Body of pancreas (tissue), 4 donors: ENCODE measurements around the gene NF2. TPM values are rescaled to one million over a fixed set of nuclear protein-coding genes. Genes with fewer than 3 reads are reported as not detected.

Source experiments
- ATAC-seq: fragments of 150-250 bp; one replicate; pipeline ENCODE4 v1.9.1; 2016
- DNase-seq, 4 donors: peaks; one replicate each; pipeline ENCODE4 v3.0.0-alpha.2; 2019
- H3K27ac ChIP-seq, 4 donors: fragments of 200-600 bp; sonication (generic); 1 replicate in 3 of 4; 2 replicates in 1 of 4; pipeline versions ENCODE4 v1.5.1 to v1.6.1; 2016 to 2019; ENCODE audit warnings: mild to moderate bottlenecking in 1 of 4, mixed read lengths in 1 of 4, moderate library complexity in 1 of 4
- H3K27me3 ChIP-seq, 2 donors: fragments of 200-600 bp; sonication (generic); one replicate each; pipeline ENCODE4 v1.6.0; 2016; ENCODE audit warnings: mild to moderate bottlenecking in 1 of 2
- H3K36me3 ChIP-seq, 2 donors: fragments of 200-600 bp; sonication (generic); replicated peaks in 1 of 2; 2 replicates each; pipeline ENCODE4 v1.5.1; 2016; ENCODE audit warnings: low read depth in 2 of 2; ENCODE audit not compliant: insufficient read depth in 1 of 2
- H3K4me1 ChIP-seq: fragments of 200-600 bp; sonication (generic); one replicate; pipeline ENCODE4 v1.6.0; 2016
- H3K4me3 ChIP-seq, 2 donors: fragments of 200-600 bp; sonication (generic); 1 replicate in 1 of 2; 2 replicates in 1 of 2; pipeline ENCODE4 v1.5.1; 2016 to 2019
- H3K9me3 ChIP-seq, 3 donors: fragments of 200-600 bp; sonication (generic); 1 replicate in 2 of 3; 2 replicates in 1 of 3; pipeline ENCODE4 v1.5.1; 2016
- CTCF ChIP-seq, 7 experiments: fragments of 450-650 bp in 4 of 7; fragments of 200-600 bp in 3 of 7; sonication (generic) in 3 of 7; IDR thresholded peaks; one replicate each; pipeline ENCODE4 v1.5.1; 2016 to 2019; ENCODE audit warnings: antibody characterized with exemption in 7 of 7
- POLR2A ChIP-seq, 3 donors: fragments of 450-650 bp; IDR thresholded peaks; one replicate each; pipeline ENCODE4 v1.6.1; 2016; ENCODE audit warnings: antibody characterized with exemption in 3 of 3, mild to moderate bottlenecking in 2 of 3
- WGBS, 2 donors: methylation state at CpG; one replicate each; pipeline ENCODE4 v1.1.5; 2017; 5-methylcytosine and 5-hydroxymethylcytosine counted together
- intact Hi-C: fragments of 100-400 bp; cut with DNase I; formaldehyde crosslinking; loops from one replicate; pipeline ENCODE4 v1.15.1; 2023
- total RNA-seq, 2 donors: library from RNA; depleted of rRNA; stranded (reverse); fragments of >200 nt; gene quantifications; one replicate each; pipeline ENCODE4 v1.1.0, GENCODE V29; 2016

Gene NF2
- total RNA-seq, 2 donors from 2014 or later = 21.4 to 26.5 TPM

- no peak for ATAC-seq
- Histone ChIP-seq H3K36me3 (no peaks in the 10 kb centered on the region), H3K27me3 (no peaks in the 10 kb centered on the region), H3K4me1 (peaks cover 30% of the 10 kb centered on the region), H3K4me3 (no peak overlapping the region), H3K27ac (no peak overlapping the region), H3K9me3 (no peaks in the 10 kb centered on the region)
- intact Hi-C loops = no loop called here
- no peak for DNase-seq
- WGBS, 2 donors = 72 to 84% methylated on average over 5 to 6 of the region's 7 CpGs
- TF ChIP-seq POLR2A (IDR thresholded peaks at IDR 0.05) (no peak), CTCF (IDR thresholded peaks at IDR 0.05) (no peak)
Measured at GRCh38 chr22:29705651-29706050, 102.2 kb downstream of the NF2 start.

- TF ChIP-seq POLR2A (IDR thresholded peaks at IDR 0.05) (no peak), CTCF (IDR thresholded peaks at IDR 0.05) (no peak)
- no peak for ATAC-seq
- intact Hi-C loops = no loop called here
- no peaks in the 10 kb centered on the region for H3K9me3 ChIP-seq
- no peak overlapping the region for H3K27ac ChIP-seq
- no peaks in the 10 kb centered on the region for H3K27me3 ChIP-seq
- DNase-seq = no peak
- H3K36me3 ChIP-seq = no peaks in the 10 kb centered on the region
- H3K4me1 ChIP-seq = peaks cover 29% of the 10 kb centered on the region
- 56% methylated on average over 8 to 9 of the region's 9 CpGs for WGBS, 2 donors
- no peak overlapping the region for H3K4me3 ChIP-seq
Measured at GRCh38 chr22:29706486-29706885, 103.1 kb downstream of the NF2 start.

- intact Hi-C loops = no loop called here
- Histone ChIP-seq H3K4me3 (no peak overlapping the region), H3K36me3 (no peaks in the 10 kb centered on the region), H3K27ac (no peak overlapping the region), H3K9me3 (no peaks in the 10 kb centered on the region), H3K27me3 (no peaks in the 10 kb centered on the region), H3K4me1 (peaks cover 24% of the 10 kb centered on the region)
- 28 to 35% methylated on average over 14 to 16 of the region's 18 CpGs for WGBS, 2 donors
- DNase-seq = peak in 3 of 4 donors; percentile 16 to 49 (median 37)
- TF ChIP-seq CTCF (IDR thresholded peaks at IDR 0.05) (no peak), POLR2A (IDR thresholded peaks at IDR 0.05) (no peak)
- ATAC-seq = no peak
Measured at GRCh38 chr22:29707010-29707409, 103.6 kb downstream of the NF2 start.

- Histone ChIP-seq H3K9me3 (no peaks in the 10 kb centered on the region), H3K4me3 (no peak overlapping the region), H3K36me3 (no peaks in the 10 kb centered on the region), H3K4me1 (peaks cover 21% of the 10 kb centered on the region), H3K27ac (no peak overlapping the region), H3K27me3 (no peaks in the 10 kb centered on the region)
- TF ChIP-seq POLR2A (IDR thresholded peaks at IDR 0.05) = no peak
- no peak for TF ChIP-seq CTCF (IDR thresholded peaks at IDR 0.05)
- intact Hi-C loops = no loop called here
- DNase-seq = no peak
- 81 to 83% methylated on average over 4 to 5 of the region's 5 CpGs for WGBS, 2 donors
- no peak for ATAC-seq
Measured at GRCh38 chr22:29707471-29707870, 104.0 kb downstream of the NF2 start.

GRCh38 chr22:29710193-29710592 is 106.8 kb downstream of the NF2 start:
- Histone ChIP-seq H3K9me3 (no peaks in the 10 kb centered on the region), H3K4me3 (no peak overlapping the region), H3K27me3 (no peaks in the 10 kb centered on the region), H3K4me1 (peaks cover 12% of the 10 kb centered on the region), H3K36me3 (no peaks in the 10 kb centered on the region), H3K27ac (no peak overlapping the region)
- ATAC-seq (no peak), DNase-seq (no peak)
- 79 to 85% methylated on average over 13 to 15 of the region's 15 CpGs for WGBS, 2 donors
- intact Hi-C loops = no loop called here
- TF ChIP-seq CTCF (IDR thresholded peaks at IDR 0.05) (no peak), POLR2A (IDR thresholded peaks at IDR 0.05) (no peak)
